Mesenchymal stem cell (in vitro differentiated cells and primary cell): ENCODE measurements around the gene DNAJC6.
"Not testable (repeated sequence)": the region's sequence is repeated elsewhere in the genome, so short reads cannot be mapped to it uniquely, and the experiment has no call there.

Experiments
- DNase-seq: peaks from one replicate; pipeline ENCODE4 v3.0.0-alpha.2; 2013
- H2AFZ ChIP-seq: one replicate; pipeline ENCODE4 v1.6.1; 2013; ENCODE audit warnings: low read depth, mild to moderate bottlenecking, control low read depth, inconsistent platforms, low read length, moderate library complexity
- H2AK5ac ChIP-seq: 2 replicates; pipeline ENCODE4 v1.6.1; 2013; ENCODE audit warnings: low read length, moderate library complexity, mild to moderate bottlenecking, inconsistent platforms; ENCODE audit not compliant: severe bottlenecking
- H2BK120ac ChIP-seq: one replicate; pipeline ENCODE4 v1.6.1; 2013; ENCODE audit warnings: low read depth, mild to moderate bottlenecking, inconsistent platforms, low read length, moderate library complexity
- H2BK12ac ChIP-seq, 2 experiments: one replicate each; pipeline ENCODE4 v1.6.1; 2013; ENCODE audit warnings: inconsistent platforms in 2 of 2, low read length in 2 of 2, mild to moderate bottlenecking in 2 of 2, moderate library complexity in 2 of 2, control low read depth in 1 of 2
- H2BK15ac ChIP-seq: one replicate; pipeline ENCODE4 v1.6.1; 2013; ENCODE audit warnings: mild to moderate bottlenecking, low read depth, inconsistent platforms; ENCODE audit not compliant: poor library complexity, severe bottlenecking
- H2BK5ac ChIP-seq: 2 replicates; pipeline ENCODE4 v1.6.1; 2013; ENCODE audit warnings: low read depth, mild to moderate bottlenecking, low read length, control low read depth, inconsistent platforms; ENCODE audit not compliant: poor library complexity, severe bottlenecking
- H3K14ac ChIP-seq, 2 experiments: one replicate each; pipeline ENCODE4 v1.6.1; 2013; ENCODE audit warnings: inconsistent platforms in 2 of 2, low read length in 2 of 2, control low read depth in 1 of 2, mild to moderate bottlenecking in 1 of 2, moderate library complexity in 1 of 2
- H3K18ac ChIP-seq, 2 experiments: one replicate each; pipeline ENCODE4 v1.6.1; 2013; ENCODE audit warnings: inconsistent platforms in 2 of 2, low read length in 2 of 2, control low read depth in 1 of 2, low read depth in 1 of 2, mild to moderate bottlenecking in 1 of 2
- H3K23ac ChIP-seq, 2 experiments: one replicate each; pipeline ENCODE4 v1.6.1; 2013; ENCODE audit warnings: inconsistent platforms in 2 of 2, low read length in 2 of 2, mild to moderate bottlenecking in 2 of 2, moderate library complexity in 2 of 2, control low read depth in 1 of 2
- H3K27ac ChIP-seq: 2 replicates; pipeline ENCODE4 v1.5.1; 2013; ENCODE audit warnings: mild to moderate bottlenecking, moderate library complexity, low read length, control low read depth, inconsistent platforms; ENCODE audit not compliant: poor library complexity, severe bottlenecking
- H3K27me3 ChIP-seq, 2 experiments: 2 replicates each; pipeline versions ENCODE4 v1.6.1 to v1.7.0; 2013; ENCODE audit warnings: low read length in 2 of 2, mild to moderate bottlenecking in 2 of 2, moderate library complexity in 2 of 2, control low read depth in 1 of 2, inconsistent platforms in 1 of 2; ENCODE audit not compliant: control insufficient read depth in 1 of 2, insufficient read depth in 1 of 2
- H3K36me3 ChIP-seq, 2 experiments: 2 replicates each; pipeline versions ENCODE4 v1.6.1 to v1.7.0; 2013; ENCODE audit warnings: low read length in 2 of 2, control low read depth in 1 of 2, inconsistent platforms in 1 of 2, low read depth in 1 of 2, mild to moderate bottlenecking in 1 of 2; ENCODE audit not compliant: insufficient read depth in 2 of 2, control insufficient read depth in 1 of 2
- H3K4ac ChIP-seq, 2 experiments: one replicate each; pipeline ENCODE4 v1.6.1; 2013; ENCODE audit warnings: inconsistent platforms in 2 of 2, low read length in 2 of 2, mild to moderate bottlenecking in 2 of 2, moderate library complexity in 2 of 2, control low read depth in 1 of 2, low read depth in 1 of 2
- H3K4me1 ChIP-seq: 2 replicates; pipeline ENCODE4 v1.6.1; 2013; ENCODE audit warnings: low read depth, low read length, control low read depth; ENCODE audit not compliant: control insufficient read depth, insufficient read depth
- H3K4me2 ChIP-seq: 2 replicates; pipeline ENCODE4 v1.6.1; 2013; ENCODE audit warnings: low read length, mild to moderate bottlenecking, inconsistent platforms; ENCODE audit not compliant: poor library complexity, severe bottlenecking
- H3K4me3 ChIP-seq, 2 experiments: 2 replicates each; pipeline versions ENCODE4 v1.5.1 to v1.7.0; 2013; ENCODE audit warnings: low read length in 2 of 2, mild to moderate bottlenecking in 2 of 2, control low read depth in 1 of 2, low read depth in 1 of 2; ENCODE audit not compliant: insufficient read depth in 1 of 2
- H3K79me1 ChIP-seq: replicated peaks from 2 replicates; pipeline ENCODE4 v1.6.1; 2013; ENCODE audit warnings: mild to moderate bottlenecking, control low read depth, low read length, inconsistent platforms; ENCODE audit not compliant: poor library complexity, severe bottlenecking
- H3K9ac ChIP-seq: 2 replicates; pipeline ENCODE4 v1.7.0; 2013; ENCODE audit warnings: mild to moderate bottlenecking, low read length, moderate library complexity
- H3K9me3 ChIP-seq: 2 replicates; pipeline ENCODE4 v1.7.0; 2013; ENCODE audit warnings: mild to moderate bottlenecking, low read length; ENCODE audit not compliant: control insufficient read depth
- H4K8ac ChIP-seq: one replicate; pipeline ENCODE4 v1.6.1; 2013; ENCODE audit warnings: inconsistent platforms, mild to moderate bottlenecking, low read length, moderate library complexity
- H4K91ac ChIP-seq: one replicate; pipeline ENCODE4 v1.6.1; 2013; ENCODE audit warnings: mild to moderate bottlenecking, low read length, inconsistent platforms
- WGBS: methylation state at CpG from one replicate; pipeline ENCODE4 v1.1.7; 2013; ENCODE audit warnings: mixed read lengths; 5-methylcytosine and 5-hydroxymethylcytosine counted together

DNAJC6 gene

GRCh38 chr1:65449214-65449823 lies 140.0 kb downstream of the DNAJC6 start:
- H3K23ac ChIP-seq = no peak overlapping the region
- no peak overlapping the region for H2AK5ac ChIP-seq
- H3K79me1 ChIP-seq = peaks cover 3% of the 10 kb centered on the region
- H3K4me1 ChIP-seq = peaks cover 6% of the 10 kb centered on the region
- DNase-seq = no peak
- no peak overlapping the region for H3K14ac ChIP-seq
- H2BK12ac ChIP-seq = no peak overlapping the region
- peak overlapping the region; percentile 80 for H4K91ac ChIP-seq
- no peaks in the 10 kb centered on the region for H3K27me3 ChIP-seq
- no peak overlapping the region for H2AFZ ChIP-seq
- H3K4ac ChIP-seq = no peak overlapping the region
- H3K18ac ChIP-seq = peak overlapping the region in 1 of 2 experiments; percentile 21
- peak overlapping the region; percentile 69 for H4K8ac ChIP-seq
- no peaks in the 10 kb centered on the region for H3K9me3 ChIP-seq
- 92% methylated on average over 3 of the region's 4 CpGs for WGBS
- no peak overlapping the region for H3K4me3 ChIP-seq
- H3K9ac ChIP-seq = no peak overlapping the region
- H2BK15ac ChIP-seq = peak overlapping the region; percentile 80
- no peaks in the 10 kb centered on the region for H3K36me3 ChIP-seq
- no peak overlapping the region for H2BK120ac ChIP-seq
- no peak overlapping the region for H2BK5ac ChIP-seq
- no peak overlapping the region for H3K4me2 ChIP-seq
- no peak overlapping the region for H3K27ac ChIP-seq

GRCh38 chr1:65455678-65456077 lies 146.3 kb downstream of the DNAJC6 start:
- DNase-seq, H2BK15ac ChIP-seq, H3K27ac ChIP-seq, H3K9ac ChIP-seq, H2BK12ac ChIP-seq, H3K4me1 ChIP-seq, H4K91ac ChIP-seq, H3K36me3 ChIP-seq, H2BK120ac ChIP-seq, H3K14ac ChIP-seq, H3K27me3 ChIP-seq, H2AFZ ChIP-seq, H3K23ac ChIP-seq, H3K4ac ChIP-seq, H3K9me3 ChIP-seq, H3K79me1 ChIP-seq, H2BK5ac ChIP-seq, H3K18ac ChIP-seq, H2AK5ac ChIP-seq, H4K8ac ChIP-seq, H3K4me3 ChIP-seq, H3K4me2 ChIP-seq: not testable (repeated sequence)
- 85% methylated on average over 9 of the region's 10 CpGs for WGBS

- no peak overlapping the region for H2BK15ac ChIP-seq
- peaks cover 2% of the 10 kb centered on the region for H3K4me1 ChIP-seq
Observed at GRCh38 chr1:65456481-65456880, 147.1 kb downstream of the DNAJC6 start.

GRCh38 chr1:65457868-65458267 lies 148.5 kb downstream of the DNAJC6 start:
- Histone ChIP-seq H3K9ac (no peak overlapping the region), H4K91ac (no peak overlapping the region), H3K4me1 (peaks cover 2% of the 10 kb centered on the region), H3K9me3 (peaks cover 4% of the 10 kb centered on the region), H2AK5ac (no peak overlapping the region), H3K4me2 (no peak overlapping the region), H3K4me3 (no peak overlapping the region), H3K27me3 (no peaks in the 10 kb centered on the region), H2BK120ac (no peak overlapping the region), H3K79me1 (peaks cover 12% of the 10 kb centered on the region), H2BK15ac (no peak overlapping the region), H4K8ac (no peak overlapping the region), H2AFZ (no peak overlapping the region), H2BK12ac (no peak overlapping the region), H3K23ac (no peak overlapping the region), H2BK5ac (no peak overlapping the region), H3K14ac (no peak overlapping the region), H3K27ac (no peak overlapping the region), H3K36me3 (no peaks in the 10 kb centered on the region), H3K18ac (no peak overlapping the region), H3K4ac (no peak overlapping the region)
- DNase-seq = no peak

More at GRCh38 chr1:65456481-65456880, 147.1 kb downstream of the DNAJC6 start:
- no peak for DNase-seq
- Histone ChIP-seq H3K14ac (no peak overlapping the region), H3K4ac (no peak overlapping the region), H3K9ac (no peak overlapping the region), H4K8ac (no peak overlapping the region), H3K18ac (no peak overlapping the region), H3K9me3 (peaks cover 4% of the 10 kb centered on the region), H2AK5ac (no peak overlapping the region), H3K23ac (no peak overlapping the region), H3K79me1 (peaks cover 8% of the 10 kb centered on the region), H3K36me3 (no peaks in the 10 kb centered on the region), H3K4me3 (no peak overlapping the region), H3K4me2 (no peak overlapping the region), H2BK120ac (no peak overlapping the region), H2BK12ac (no peak overlapping the region), H2AFZ (no peak overlapping the region), H2BK5ac (no peak overlapping the region), H4K91ac (no peak overlapping the region), H3K27ac (no peak overlapping the region), H3K27me3 (no peaks in the 10 kb centered on the region)
